H9 (cell line): Measurements from ENCODE around the gene DNAJC6. TPM values are rescaled to one million over a fixed set of nuclear protein-coding genes. Genes with fewer than 3 reads are reported as not detected.

ENCODE experiments used
- DNase-seq: peaks from one replicate; pipeline ENCODE4 v3.0.0-alpha.2; 2017
- H2AFZ ChIP-seq: one replicate; pipeline ENCODE4 v1.6.1; 2013; ENCODE audit warnings: mild to moderate bottlenecking, low read length, control low read depth, moderate library complexity
- H2AK5ac ChIP-seq: 2 replicates; pipeline ENCODE4 v1.6.1; 2013; ENCODE audit warnings: low read length, control low read depth, mixed read lengths; ENCODE audit not compliant: insufficient read length
- H2BK120ac ChIP-seq: one replicate; pipeline ENCODE4 v1.6.1; 2013; ENCODE audit warnings: low read depth, mild to moderate bottlenecking, low read length, control low read depth, inconsistent platforms; ENCODE audit not compliant: poor library complexity, severe bottlenecking
- H2BK12ac ChIP-seq: 2 replicates; pipeline ENCODE4 v1.6.1; 2013; ENCODE audit warnings: low read length, control low read depth, mixed read lengths, low read depth; ENCODE audit not compliant: insufficient read length
- H2BK15ac ChIP-seq: 2 replicates; pipeline ENCODE4 v1.6.1; 2013; ENCODE audit warnings: low read depth, low read length, control low read depth
- H2BK20ac ChIP-seq: one replicate; pipeline ENCODE4 v1.6.1; 2013; ENCODE audit warnings: low read depth, mild to moderate bottlenecking, low read length, control low read depth, inconsistent platforms; ENCODE audit not compliant: poor library complexity, severe bottlenecking
- H2BK5ac ChIP-seq: 2 replicates; pipeline ENCODE4 v1.6.1; 2013; ENCODE audit warnings: low read length, control low read depth, mixed read lengths; ENCODE audit not compliant: insufficient read length
- H3K14ac ChIP-seq: 2 replicates; pipeline ENCODE4 v1.6.1; 2013; ENCODE audit warnings: low read length, control low read depth; ENCODE audit not compliant: insufficient read depth
- H3K18ac ChIP-seq: 2 replicates; pipeline ENCODE4 v1.6.1; 2013; ENCODE audit warnings: low read depth, mild to moderate bottlenecking, mixed read lengths, low read length, control low read depth; ENCODE audit not compliant: insufficient read length
- H3K23ac ChIP-seq: 2 replicates; pipeline ENCODE4 v1.6.1; 2013; ENCODE audit warnings: low read length, control low read depth, mixed read lengths, low read depth; ENCODE audit not compliant: insufficient read length
- H3K23me2 ChIP-seq: 2 replicates; pipeline ENCODE4 v1.6.1; 2013; ENCODE audit warnings: low read depth, mild to moderate bottlenecking, mixed read lengths, low read length, control low read depth; ENCODE audit not compliant: insufficient read length, poor library complexity, severe bottlenecking
- H3K27ac ChIP-seq: 2 replicates; pipeline ENCODE4 v1.5.1; 2013; ENCODE audit warnings: low read length, control low read depth, mixed read lengths, low read depth; ENCODE audit not compliant: insufficient read length
- H3K27me3 ChIP-seq: 2 replicates; pipeline ENCODE4 v1.6.1; 2013; ENCODE audit warnings: low read length, control low read depth, inconsistent platforms; ENCODE audit not compliant: insufficient read depth
- H3K4ac ChIP-seq: 2 replicates; pipeline ENCODE4 v1.6.1; 2013; ENCODE audit warnings: low read depth, mild to moderate bottlenecking, control low read depth, inconsistent platforms, low read length, moderate library complexity
- H3K4me1 ChIP-seq: 2 replicates; pipeline ENCODE4 v1.6.1; 2013; ENCODE audit warnings: low read length, control low read depth, inconsistent platforms; ENCODE audit not compliant: insufficient read depth
- H3K4me2 ChIP-seq: 2 replicates; pipeline ENCODE4 v1.6.1; 2013; ENCODE audit warnings: low read length, control low read depth, mixed read lengths; ENCODE audit not compliant: insufficient read length, insufficient read depth
- H3K56ac ChIP-seq: 2 replicates; pipeline ENCODE4 v1.6.1; 2013; ENCODE audit warnings: low read depth, mild to moderate bottlenecking, mixed read lengths, low read length, control low read depth; ENCODE audit not compliant: insufficient read length
- H3K79me1 ChIP-seq: 2 replicates; pipeline ENCODE4 v1.6.1; 2013; ENCODE audit warnings: low read depth, mild to moderate bottlenecking, moderate library complexity, low read length, control low read depth, inconsistent platforms; ENCODE audit not compliant: insufficient read depth, poor library complexity, severe bottlenecking
- H3K79me2 ChIP-seq: 2 replicates; pipeline ENCODE4 v1.6.1; 2013; ENCODE audit warnings: low read length, control low read depth, inconsistent platforms; ENCODE audit not compliant: insufficient read depth
- H3K9ac ChIP-seq: 2 replicates; pipeline ENCODE4 v1.6.1; 2013; ENCODE audit warnings: low read length, control low read depth, mixed read lengths; ENCODE audit not compliant: insufficient read length; ENCODE audit errors: extremely low read depth
- H3K9me3 ChIP-seq: one replicate; pipeline ENCODE4 v1.6.1; 2013; ENCODE audit warnings: low read depth, low read length, inconsistent platforms; ENCODE audit not compliant: control insufficient read depth
- H3T11ph ChIP-seq: one replicate; pipeline ENCODE4 v1.6.1; 2013; ENCODE audit warnings: mild to moderate bottlenecking, low read length, control low read depth, inconsistent platforms
- H4K20me1 ChIP-seq: one replicate; pipeline ENCODE4 v1.6.1; 2013; ENCODE audit not compliant: control insufficient read depth, insufficient read length, insufficient read depth
- H4K5ac ChIP-seq: 2 replicates; pipeline ENCODE4 v1.6.1; 2013; ENCODE audit warnings: low read depth, mild to moderate bottlenecking, mixed read lengths, low read length, control low read depth; ENCODE audit not compliant: insufficient read length
- H4K8ac ChIP-seq: replicated peaks from 2 replicates; pipeline ENCODE4 v1.6.1; 2013; ENCODE audit warnings: low read length, control low read depth, mixed read lengths, low read depth; ENCODE audit not compliant: insufficient read length
- H4K91ac ChIP-seq: 2 replicates; pipeline ENCODE4 v1.6.1; 2013; ENCODE audit warnings: low read depth, mild to moderate bottlenecking, moderate library complexity, mixed read lengths, low read length, control low read depth; ENCODE audit not compliant: insufficient read length
- H3K27ac Mint-ChIP-seq, 3 experiments: 2 replicates in 2 of 3; 3 replicates in 1 of 3; pipeline ENCODE4 v1.8.0; 2020 to 2021; ENCODE audit warnings: mixed read lengths in 3 of 3, mild to moderate bottlenecking in 1 of 3, moderate library complexity in 1 of 3
- H3K27me3 Mint-ChIP-seq: 2 replicates; pipeline ENCODE4 v1.8.0; 2021; ENCODE audit warnings: low read depth, mild to moderate bottlenecking, moderate library complexity, mixed read lengths
- H3K36me3 Mint-ChIP-seq, 3 experiments: 2 replicates in 2 of 3; 3 replicates in 1 of 3; pipeline ENCODE4 v1.8.0; 2020 to 2021; ENCODE audit warnings: low read depth in 3 of 3, mixed read lengths in 3 of 3; ENCODE audit not compliant: insufficient read depth in 1 of 3
- H3K4me1 Mint-ChIP-seq, 2 experiments: 2 replicates each; pipeline ENCODE4 v1.8.0; 2020; ENCODE audit warnings: mixed read lengths in 2 of 2
- H3K4me3 Mint-ChIP-seq, 2 experiments: 2 replicates in 1 of 2; 3 replicates in 1 of 2; pipeline ENCODE4 v1.8.0; 2020 to 2021; ENCODE audit warnings: mild to moderate bottlenecking in 2 of 2, mixed read lengths in 2 of 2, moderate library complexity in 1 of 2
- H3K9me3 Mint-ChIP-seq, 2 experiments: 2 replicates in 1 of 2; 3 replicates in 1 of 2; pipeline ENCODE4 v1.8.0; 2020; ENCODE audit warnings: mild to moderate bottlenecking in 2 of 2, mixed read lengths in 2 of 2, moderate library complexity in 1 of 2
- WGBS: extraction: QIAGEN DNeasy Blood & Tissue Kit; methylation state at CpG from one replicate; pipeline ENCODE4 v1.1.7; 2013; ENCODE audit warnings: missing lambda C conversion rate, low lambda C conversion rate, mixed read lengths; ENCODE audit not compliant: insufficient read length; ENCODE audit errors: extremely low coverage; 5-methylcytosine and 5-hydroxymethylcytosine counted together
- total RNA-seq: library from RNA; stranded (reverse); gene quantifications from 2 replicates; pipeline ENCODE4 v1.2.1, GENCODE V29; 2021
- TF ChIP-seq, protein P1 (sequence below): fragments of 200-600 bp; sonication (generic); conservative IDR thresholded peaks from 3 replicates; pipeline ENCODE4 v1.8.0; 2021; ENCODE audit warnings: antibody characterized with exemption, mild to moderate bottlenecking

Gene DNAJC6
- total RNA-seq, 1 experiment from 2014 or later = 2.2 TPM

DNA sequence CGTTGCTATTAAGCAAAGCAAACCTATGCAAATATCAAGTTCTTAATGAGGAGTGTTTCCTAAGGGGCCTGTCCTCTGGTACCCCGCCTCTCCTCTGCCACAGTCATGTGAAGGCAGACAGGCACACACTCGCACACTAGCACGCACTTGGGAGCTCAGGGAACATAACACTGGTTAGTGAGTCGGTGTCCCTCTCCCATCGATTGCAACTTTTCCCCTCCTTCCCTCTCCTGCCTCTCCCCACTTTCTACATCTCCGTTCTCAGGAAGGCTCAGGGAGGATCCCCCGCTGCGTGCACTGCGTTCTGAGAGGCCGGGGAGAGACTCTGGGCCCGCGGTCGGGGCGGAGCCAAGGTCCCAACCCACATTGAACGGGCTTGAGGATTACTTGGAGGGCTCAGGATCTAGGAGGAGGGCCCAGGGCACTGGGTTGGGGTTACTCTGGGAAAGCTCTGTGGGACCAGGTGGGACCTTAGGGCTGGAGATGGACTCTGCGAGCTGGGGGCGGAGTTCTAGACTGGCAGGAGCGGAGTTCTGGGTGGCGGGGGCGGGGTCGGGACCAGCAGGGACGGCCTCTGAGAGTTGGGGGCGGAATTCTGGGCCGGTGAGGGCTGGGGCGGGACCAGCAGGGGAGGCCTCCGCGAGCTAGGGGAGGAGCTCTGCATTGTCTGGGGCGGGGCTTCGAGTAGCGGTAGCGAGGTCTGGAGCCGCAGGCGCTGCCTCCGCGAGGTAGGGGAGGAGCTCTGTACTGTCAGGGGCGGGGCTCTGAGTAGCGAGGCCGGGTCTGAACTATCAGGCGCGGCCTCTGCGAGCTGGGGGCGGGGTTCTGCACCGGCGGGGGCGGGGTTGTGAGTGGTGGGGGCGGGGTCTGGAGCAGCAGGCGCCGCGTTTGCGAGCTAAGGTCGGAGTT, 110.6 kb downstream of the DNAJC6 start:
- peak overlapping the region; percentile 43 for H3K27ac ChIP-seq
- no peak overlapping the region for H3T11ph ChIP-seq
- H3K4me1 ChIP-seq = no peaks in the 10 kb centered on the region; the same call in 1 of the 2 replicates
- no peak overlapping the region for H4K8ac ChIP-seq
- no peak overlapping the region for H4K91ac ChIP-seq
- H2AK5ac ChIP-seq = no peak overlapping the region
- no peak overlapping the region for H3K14ac ChIP-seq
- no peak overlapping the region for H2BK15ac ChIP-seq
- H3K9me3 ChIP-seq = no peaks in the 10 kb centered on the region
- peak overlapping the region; percentile 10 for H3K9ac ChIP-seq
- Mint-ChIP-seq H3K4me3 (peak overlapping the region in 1 of 2 experiments; percentile 90; a peak in 3 of 5 replicates), H3K27me3 (no peaks in the 10 kb centered on the region), H3K9me3 (no peaks in the 10 kb centered on the region; a peak in 1 of 5 replicates), H3K4me1 (peaks cover 19 to 34% of the 10 kb centered on the region in 2 experiments), H3K36me3 (peaks cover 0 to 13% (median 0%) of the 10 kb centered on the region in 3 experiments; a peak in 2 of 7 replicates), H3K27ac (peak overlapping the region; percentile 93 to 99 (median 99))
- WGBS = no CpG with 5 or more reads among the region's 52 CpGs
- H4K20me1 ChIP-seq = no peaks in the 10 kb centered on the region
- H2BK5ac ChIP-seq = no peak overlapping the region
- no peak overlapping the region for H2BK20ac ChIP-seq
- no peak overlapping the region for H3K23ac ChIP-seq
- no peak overlapping the region for H2BK120ac ChIP-seq
- peaks cover 4% of the 10 kb centered on the region for H3K79me1 ChIP-seq
- no peak overlapping the region for H3K4ac ChIP-seq
- H3K4me2 ChIP-seq = peak overlapping the region; percentile 80
- no peak overlapping the region for H2AFZ ChIP-seq
- H3K27me3 ChIP-seq = no peaks in the 10 kb centered on the region
- peaks cover 10% of the 10 kb centered on the region; the same call in 1 of the 2 replicates for H3K79me2 ChIP-seq
- TF ChIP-seq, protein P1, sequence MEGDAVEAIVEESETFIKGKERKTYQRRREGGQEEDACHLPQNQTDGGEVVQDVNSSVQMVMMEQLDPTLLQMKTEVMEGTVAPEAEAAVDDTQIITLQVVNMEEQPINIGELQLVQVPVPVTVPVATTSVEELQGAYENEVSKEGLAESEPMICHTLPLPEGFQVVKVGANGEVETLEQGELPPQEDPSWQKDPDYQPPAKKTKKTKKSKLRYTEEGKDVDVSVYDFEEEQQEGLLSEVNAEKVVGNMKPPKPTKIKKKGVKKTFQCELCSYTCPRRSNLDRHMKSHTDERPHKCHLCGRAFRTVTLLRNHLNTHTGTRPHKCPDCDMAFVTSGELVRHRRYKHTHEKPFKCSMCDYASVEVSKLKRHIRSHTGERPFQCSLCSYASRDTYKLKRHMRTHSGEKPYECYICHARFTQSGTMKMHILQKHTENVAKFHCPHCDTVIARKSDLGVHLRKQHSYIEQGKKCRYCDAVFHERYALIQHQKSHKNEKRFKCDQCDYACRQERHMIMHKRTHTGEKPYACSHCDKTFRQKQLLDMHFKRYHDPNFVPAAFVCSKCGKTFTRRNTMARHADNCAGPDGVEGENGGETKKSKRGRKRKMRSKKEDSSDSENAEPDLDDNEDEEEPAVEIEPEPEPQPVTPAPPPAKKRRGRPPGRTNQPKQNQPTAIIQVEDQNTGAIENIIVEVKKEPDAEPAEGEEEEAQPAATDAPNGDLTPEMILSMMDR = no peak
- DNase-seq = peak; percentile 99
- no peak overlapping the region for H3K56ac ChIP-seq
- H4K5ac ChIP-seq = no peak overlapping the region
- H2BK12ac ChIP-seq = no peak overlapping the region
- no peak overlapping the region for H3K18ac ChIP-seq
- peaks cover 9% of the 10 kb centered on the region for H3K23me2 ChIP-seq
